PC-3 (cell line): Measurements from ENCODE around the gene ZNF281. TPM values are rescaled to one million over a fixed set of nuclear protein-coding genes. Genes with fewer than 3 reads are reported as not detected.
"Not testable (repeated sequence)": the region's sequence is repeated elsewhere in the genome, so short reads cannot be mapped to it uniquely, and the experiment has no call there.

Experiments used
- ATAC-seq: fragments of 200-7000 bp; cut with Tn5 transposase; 2 replicates; pipeline ENCODE4 v1.9.1; 2020; ENCODE audit warnings: mild to moderate bottlenecking, moderate library complexity
- BruUV-seq: library from RNA; stranded (reverse); fragments of 400-500 nt; replicated peaks from 2 replicates; lab custom pipeline; 2021; lab: Mats Ljungman, UMichigan
- CTCF ChIA-PET: fragments of 300-600 bp; sonication (Branson Sonifier 250); formaldehyde crosslinking; loops from one replicate; lab custom pipeline; 2022; ENCODE audit warnings: antibody characterized with exemption; lab: Charles Lee
- POLR2A ChIA-PET: fragments of 300-600 bp; sonication (Branson Sonifier 250); formaldehyde crosslinking; loops from one replicate; lab custom pipeline; 2022; ENCODE audit warnings: antibody characterized with exemption; ENCODE audit not compliant: unreplicated experiment; lab: Charles Lee
- DNase-seq: peaks from one replicate; pipeline ENCODE4 v3.0.0-alpha.2; 2015
- H2AFZ ChIP-seq: fragments of 300-600 bp; sonication (generic); 2 replicates; pipeline ENCODE4 v1.6.0; 2016; ENCODE audit warnings: antibody characterized with exemption, low read length
- H3F3A ChIP-seq: fragments of 300-600 bp; sonication (generic); one replicate; pipeline ENCODE4 v1.6.0; 2017; ENCODE audit warnings: antibody characterized with exemption, low read length, control low read depth, mild to moderate bottlenecking; ENCODE audit not compliant: unreplicated experiment
- H3K27ac ChIP-seq: fragments of 300-600 bp; sonication (generic); 2 replicates; pipeline ENCODE4 v1.5.1; 2016; ENCODE audit warnings: mild to moderate bottlenecking, low read length
- H3K27me3 ChIP-seq: fragments of 300-600 bp; sonication (generic); 2 replicates; pipeline ENCODE4 v1.6.1; 2016; ENCODE audit warnings: low read length, mixed read lengths
- H3K36me3 ChIP-seq: fragments of 300-600 bp; sonication (generic); 2 replicates; pipeline ENCODE4 v1.6.1; 2016; ENCODE audit warnings: low read depth, mixed run types, low read length, mixed read lengths
- H3K4me1 ChIP-seq: fragments of 300-600 bp; sonication (generic); 2 replicates; pipeline ENCODE4 v1.5.1; 2016; ENCODE audit warnings: low read length; ENCODE audit not compliant: insufficient read depth
- H3K4me2 ChIP-seq: fragments of 300-600 bp; sonication (generic); 2 replicates; pipeline ENCODE4 v1.6.0; 2016; ENCODE audit warnings: low read length
- H3K4me3 ChIP-seq: fragments of 300-600 bp; sonication (generic); 2 replicates; pipeline ENCODE4 v1.5.1; 2016; ENCODE audit warnings: mild to moderate bottlenecking, low read length, mixed read lengths
- H3K79me2 ChIP-seq: fragments of 300-600 bp; sonication (generic); 2 replicates; pipeline ENCODE4 v1.6.1; 2017; ENCODE audit warnings: low read length, mixed read lengths
- H3K9ac ChIP-seq: fragments of 300-600 bp; sonication (generic); 2 replicates; pipeline ENCODE4 v1.6.0; 2016; ENCODE audit warnings: mild to moderate bottlenecking, low read length
- H3K9me2 ChIP-seq: fragments of 300-600 bp; sonication (generic); replicated peaks from 2 replicates; pipeline ENCODE4 v1.6.1; 2016; ENCODE audit warnings: mixed run types, low read length, mixed read lengths
- H3K9me3 ChIP-seq: fragments of 300-600 bp; sonication (generic); 2 replicates; pipeline ENCODE4 v1.6.1; 2016; ENCODE audit warnings: low read length, mixed read lengths
- H4K20me1 ChIP-seq: fragments of 300-600 bp; sonication (generic); 2 replicates; pipeline ENCODE4 v1.6.1; 2016; ENCODE audit warnings: low read length, mixed read lengths
- EZH2 ChIP-seq: fragments of 300-600 bp; sonication (generic); IDR thresholded peaks from one replicate; pipeline ENCODE4 v1.6.1; 2017; ENCODE audit warnings: antibody characterized with exemption, mild to moderate bottlenecking, low read length; ENCODE audit not compliant: unreplicated experiment
- EZH2phosphoT487 ChIP-seq: fragments of 300-600 bp; sonication (generic); IDR thresholded peaks from 2 replicates; pipeline ENCODE4 v1.6.1; 2018; ENCODE audit warnings: mild to moderate bottlenecking, antibody characterized with exemption, low read length, borderline replicate concordance
- intact Hi-C: fragments of 100-400 bp; cut with micrococcal nuclease; formaldehyde crosslinking; loops from 2 replicates; pipeline ENCODE4 v1.9.0; 2023
- total RNA-seq: library from RNA; depleted of rRNA; stranded (reverse); fragments of >200 nt; gene quantifications from 2 replicates; pipeline ENCODE4 v1.2.3, GENCODE V29; 2014
- TF ChIP-seq, protein P1 (sequence below): fragments of 300-600 bp; sonication (generic); conservative IDR thresholded peaks from 2 replicates; pipeline ENCODE4 v1.5.1; 2017; ENCODE audit warnings: antibody characterized with exemption, low read depth, mild to moderate bottlenecking, low read length

The ZNF281 gene
- total RNA-seq, 1 experiment from 2014 or later, result 26.6 TPM

DNA sequence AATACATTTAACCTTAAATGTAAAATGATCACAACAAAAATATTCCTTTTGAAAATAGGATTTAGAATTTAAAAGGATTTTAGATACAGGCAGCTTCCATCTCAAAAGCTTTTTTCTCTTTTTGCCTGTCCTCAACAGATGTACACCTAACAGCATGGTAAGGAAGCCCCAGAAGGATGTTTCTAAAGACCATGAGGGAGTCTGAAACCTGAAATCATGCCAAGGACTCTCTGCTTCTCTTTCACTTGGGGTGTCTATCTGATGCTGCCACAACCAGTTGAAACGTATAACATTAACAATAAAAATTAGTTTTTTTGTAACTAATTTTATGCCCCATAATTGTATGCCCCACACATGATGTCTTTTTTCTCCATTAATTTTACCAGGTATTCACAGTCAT lies 5.4 kb upstream of the ZNF281 start:
- DNase-seq (no peak), ATAC-seq (no peak)
- H3K36me3 ChIP-seq, result no peaks in the 10 kb centered on the region
- intact Hi-C loops, result no loop called here
- H3K9me2 ChIP-seq, result no peaks in the 10 kb centered on the region
- peak overlapping the region; percentile 24 for H3K9ac ChIP-seq
- no peak for TF ChIP-seq EZH2
- H4K20me1 ChIP-seq, result no peaks in the 10 kb centered on the region
- peaks cover 13% of the 10 kb centered on the region for H3F3A ChIP-seq
- H3K4me3 ChIP-seq, result peak overlapping the region; percentile 22; the same call in 1 of the 2 replicates
- no TSS peak for BruUV-seq
- H3K27me3 ChIP-seq, result no peaks in the 10 kb centered on the region
- POLR2A ChIA-PET, result interaction anchor here (0.9 kb wide), 1 partner anchor 36 kb away, joined by 4 read pairs; no protein-coding TSS in a partner anchor
- H3K9me3 ChIP-seq, result no peaks in the 10 kb centered on the region
- H3K4me2 ChIP-seq, result peak overlapping the region; percentile 58
- no peak overlapping the region for H2AFZ ChIP-seq
- H3K4me1 ChIP-seq, result peaks cover 43% of the 10 kb centered on the region
- CTCF ChIA-PET, result interaction anchor here (0.7 to 1.7 kb wide), 2 partner anchors 68 to 73 kb away, joined by 3 to 7 read pairs; no protein-coding TSS in a partner anchor
- no peaks in the 10 kb centered on the region for H3K79me2 ChIP-seq
- H3K27ac ChIP-seq, result peak overlapping the region; percentile 92

DNA sequence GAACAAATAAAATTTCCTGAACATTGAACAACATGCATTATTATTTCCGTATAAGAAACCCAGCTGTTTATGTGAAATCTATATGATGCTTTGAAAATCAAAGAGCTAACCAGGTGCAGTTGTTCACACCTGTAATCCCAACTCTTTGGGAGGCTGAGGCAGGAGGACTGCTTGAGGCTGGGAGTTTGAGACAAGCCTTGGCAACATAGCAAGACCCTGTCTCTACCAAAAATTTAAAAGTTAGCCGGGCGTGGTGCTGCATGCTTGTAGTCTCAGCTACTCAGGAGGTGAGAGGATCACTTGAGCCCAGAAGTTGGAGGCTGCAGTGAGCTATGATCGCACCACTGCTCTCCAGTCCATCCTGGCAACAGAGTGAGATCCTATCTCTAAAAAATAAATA lies 4.8 kb upstream of the ZNF281 start:
- Histone ChIP-seq H3K27me3 (no peaks in the 10 kb centered on the region), H3K9ac (no peak overlapping the region), H3F3A (peaks cover 13% of the 10 kb centered on the region), H3K9me2 (no peaks in the 10 kb centered on the region), H4K20me1 (no peaks in the 10 kb centered on the region), H3K27ac (no peak overlapping the region), H3K4me1 (peaks cover 44% of the 10 kb centered on the region), H3K36me3 (no peaks in the 10 kb centered on the region), H3K9me3 (no peaks in the 10 kb centered on the region), H3K4me2 (no peak overlapping the region), H3K4me3 (no peak overlapping the region), H2AFZ (no peak overlapping the region), H3K79me2 (peaks cover 2% of the 10 kb centered on the region)
- BruUV-seq, result no TSS peak
- TF ChIP-seq EZH2phosphoT487 (no peak), EZH2 (no peak)
- TF ChIP-seq, protein P1, sequence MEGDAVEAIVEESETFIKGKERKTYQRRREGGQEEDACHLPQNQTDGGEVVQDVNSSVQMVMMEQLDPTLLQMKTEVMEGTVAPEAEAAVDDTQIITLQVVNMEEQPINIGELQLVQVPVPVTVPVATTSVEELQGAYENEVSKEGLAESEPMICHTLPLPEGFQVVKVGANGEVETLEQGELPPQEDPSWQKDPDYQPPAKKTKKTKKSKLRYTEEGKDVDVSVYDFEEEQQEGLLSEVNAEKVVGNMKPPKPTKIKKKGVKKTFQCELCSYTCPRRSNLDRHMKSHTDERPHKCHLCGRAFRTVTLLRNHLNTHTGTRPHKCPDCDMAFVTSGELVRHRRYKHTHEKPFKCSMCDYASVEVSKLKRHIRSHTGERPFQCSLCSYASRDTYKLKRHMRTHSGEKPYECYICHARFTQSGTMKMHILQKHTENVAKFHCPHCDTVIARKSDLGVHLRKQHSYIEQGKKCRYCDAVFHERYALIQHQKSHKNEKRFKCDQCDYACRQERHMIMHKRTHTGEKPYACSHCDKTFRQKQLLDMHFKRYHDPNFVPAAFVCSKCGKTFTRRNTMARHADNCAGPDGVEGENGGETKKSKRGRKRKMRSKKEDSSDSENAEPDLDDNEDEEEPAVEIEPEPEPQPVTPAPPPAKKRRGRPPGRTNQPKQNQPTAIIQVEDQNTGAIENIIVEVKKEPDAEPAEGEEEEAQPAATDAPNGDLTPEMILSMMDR, result no peak
- DNase-seq (no peak), ATAC-seq (no peak)
- POLR2A ChIA-PET, result interaction anchor here (0.9 kb wide), 1 partner anchor 35 kb away, joined by 4 read pairs; no protein-coding TSS in a partner anchor
- CTCF ChIA-PET, result interaction anchor here (0.7 to 1.7 kb wide), 3 partner anchors 69 to 74 kb away, joined by 3 to 7 read pairs (median 3); no protein-coding TSS in a partner anchor
- intact Hi-C loops, result no loop called here

GRCh38 chr1:200413766-200414165 lies 3.9 kb upstream of the ZNF281 start:
- DNase-seq, H3K4me3 ChIP-seq, H2AFZ ChIP-seq, H3K36me3 ChIP-seq, BruUV-seq, H3K9me2 ChIP-seq, ATAC-seq, H3K9me3 ChIP-seq, H3K9ac ChIP-seq, H3K27me3 ChIP-seq, H3K4me2 ChIP-seq, intact Hi-C loops, H3K27ac ChIP-seq, POLR2A ChIA-PET, H4K20me1 ChIP-seq: not testable (repeated sequence)
- Histone ChIP-seq H3K79me2 (peaks cover 11% of the 10 kb centered on the region), H3K4me1 (peaks cover 48% of the 10 kb centered on the region), H3F3A (peaks cover 13% of the 10 kb centered on the region)
- CTCF ChIA-PET, result interaction anchor here (1.0 kb wide), 1 partner anchor 70 kb away, joined by 3 read pairs; no protein-coding TSS in a partner anchor
